Posterior cingulate gyrus (tissue), 11 donors: ENCODE measurements around the gene HEBP1.

Experiments used
- DNase-seq, 10 donors: peaks; one replicate each; pipeline versions ENCODE4 v3.0.0 to v3.0.0-alpha.2; 2020 to 2021; ENCODE audit warnings: mixed read lengths in 3 of 10
- intact Hi-C: fragments of 100-400 bp; cut with DNase I; formaldehyde crosslinking; loops from one replicate; pipeline ENCODE4 v1.15.1; 2023

HEBP1 gene

DNA sequence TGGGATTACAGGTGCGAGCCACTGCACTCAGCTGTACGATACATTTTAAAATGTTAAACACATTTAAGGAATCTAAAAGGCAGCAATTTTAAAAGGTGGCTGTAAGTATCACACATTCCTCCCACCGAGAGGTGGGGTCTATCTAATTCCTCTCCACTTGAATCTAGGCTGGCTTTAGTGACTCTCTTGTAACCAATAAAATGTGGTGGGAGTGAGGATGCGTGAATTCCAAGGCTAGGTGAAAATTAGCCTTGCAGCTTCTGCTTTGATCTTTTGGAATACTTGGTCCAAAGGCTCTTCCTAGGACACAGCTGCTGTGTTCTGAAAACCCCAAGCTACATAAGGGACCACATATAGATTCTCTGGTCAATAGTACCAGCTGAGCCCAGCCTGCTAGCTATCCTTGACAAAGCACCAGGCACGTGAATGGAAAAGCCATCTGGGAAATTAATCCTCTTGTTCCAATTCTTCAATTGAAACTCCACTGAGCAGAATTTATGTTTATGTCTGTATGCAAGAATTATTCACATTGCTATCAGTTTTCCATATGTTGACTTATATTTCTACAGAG lies 39.3 kb downstream of the HEBP1 start:
- no peak for DNase-seq
- intact Hi-C loops = no loop called here

DNA sequence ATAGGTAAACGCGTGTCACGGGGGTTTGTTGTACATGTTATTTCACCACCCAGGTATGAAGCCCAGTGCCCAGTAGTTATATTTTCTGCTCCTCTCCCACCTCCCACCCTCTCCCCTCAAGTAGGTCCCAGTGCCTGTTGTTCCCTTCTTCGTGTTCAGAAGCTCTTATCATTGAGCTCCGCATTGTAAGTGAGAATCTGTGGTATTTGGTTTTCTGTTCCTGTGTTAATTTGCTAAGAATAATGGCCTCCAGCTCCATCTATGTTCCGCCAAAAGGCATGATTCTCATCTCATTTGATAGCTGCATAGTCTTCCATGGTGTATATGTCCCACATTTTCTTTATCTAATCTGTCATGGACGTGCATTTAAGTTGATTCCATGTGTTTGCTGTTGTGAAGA lies 41.2 kb downstream of the HEBP1 start:
- no peak for DNase-seq
- intact Hi-C loops = no loop called here

DNA sequence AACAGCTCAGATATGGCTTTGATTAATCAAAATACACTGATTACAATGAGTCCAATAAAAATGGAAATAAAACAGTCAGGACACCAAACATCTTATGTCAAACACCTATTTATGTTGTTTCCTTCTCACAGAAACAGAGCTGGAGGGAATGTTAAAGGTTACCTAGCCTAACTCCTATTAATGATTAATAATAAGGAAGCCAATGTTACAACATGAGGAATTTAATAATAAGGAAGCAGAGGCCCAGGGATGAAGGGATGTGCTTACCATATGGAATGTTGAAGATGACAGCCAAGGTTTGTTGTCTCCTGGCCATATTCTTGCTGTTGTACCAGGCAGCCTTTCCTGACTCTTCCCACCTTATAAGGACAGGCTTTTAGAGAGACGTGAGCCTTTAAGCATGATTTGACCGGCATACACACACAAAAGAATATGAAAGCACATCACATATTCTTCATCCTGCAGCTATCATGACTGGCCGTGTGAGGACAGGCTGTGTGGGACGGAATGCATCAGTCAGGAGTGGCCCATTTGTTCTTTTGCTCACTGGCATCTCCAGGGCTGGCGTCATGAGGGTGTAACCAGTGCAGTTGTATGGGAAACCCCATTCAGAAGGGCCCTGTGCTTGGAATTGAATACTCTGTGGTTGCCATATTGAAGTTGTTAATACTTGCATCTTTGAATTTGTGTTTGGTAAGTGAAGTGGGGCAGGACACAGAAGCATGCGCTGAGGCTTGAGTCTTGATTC lies 45.0 kb downstream of the HEBP1 start:
- intact Hi-C loops = no loop called here
- no peak for DNase-seq

DNA sequence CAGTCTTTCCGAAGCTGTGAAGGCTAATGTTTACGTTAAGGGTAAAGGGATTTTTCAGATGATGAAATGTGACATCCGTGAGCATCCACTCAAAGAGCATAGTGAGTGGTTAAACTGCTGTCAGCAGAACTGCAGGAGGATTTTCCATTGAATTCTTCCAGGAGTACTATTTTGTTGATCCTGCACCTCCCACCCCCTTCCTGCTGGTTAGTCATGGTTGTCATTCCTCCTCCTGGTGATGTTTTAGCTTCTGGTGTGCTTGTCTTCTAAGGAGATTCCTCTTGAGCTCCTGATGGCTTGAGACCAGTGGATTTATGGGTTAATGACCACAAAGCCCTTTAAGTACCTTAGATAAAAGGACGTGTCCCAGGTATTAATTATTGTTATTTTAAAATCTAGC lies 45.7 kb downstream of the HEBP1 start:
- intact Hi-C loops = no loop called here
- DNase-seq = no peak

DNA sequence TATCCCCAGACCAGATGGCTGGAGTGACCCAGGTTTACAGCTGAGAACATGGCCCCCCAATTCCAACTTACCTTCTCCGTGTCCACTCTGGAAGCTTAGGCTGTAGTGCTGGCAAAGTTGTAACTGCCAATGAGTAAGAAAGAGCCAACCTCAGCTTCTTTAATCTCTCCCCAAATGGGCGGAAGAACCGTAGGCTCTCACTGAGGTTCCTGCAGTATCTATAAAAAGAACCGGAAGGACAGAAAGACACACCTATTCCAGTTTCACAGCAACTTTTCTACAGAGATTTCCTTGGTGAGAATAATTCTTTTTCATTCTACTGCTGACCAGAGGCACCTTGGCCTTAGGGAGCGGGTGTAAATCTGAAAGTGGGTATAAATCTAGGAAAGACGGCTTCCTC lies 48.0 kb downstream of the HEBP1 start, which contains the start of gene GPRC5D:
Gene GPRC5D (minus strand): TSS at position 135 of the 400 bp plus-strand sequence. CDS start 1,786 bp downstream, outside the sequence.
- intact Hi-C loops = no loop called here
- DNase-seq = no peak

DNA sequence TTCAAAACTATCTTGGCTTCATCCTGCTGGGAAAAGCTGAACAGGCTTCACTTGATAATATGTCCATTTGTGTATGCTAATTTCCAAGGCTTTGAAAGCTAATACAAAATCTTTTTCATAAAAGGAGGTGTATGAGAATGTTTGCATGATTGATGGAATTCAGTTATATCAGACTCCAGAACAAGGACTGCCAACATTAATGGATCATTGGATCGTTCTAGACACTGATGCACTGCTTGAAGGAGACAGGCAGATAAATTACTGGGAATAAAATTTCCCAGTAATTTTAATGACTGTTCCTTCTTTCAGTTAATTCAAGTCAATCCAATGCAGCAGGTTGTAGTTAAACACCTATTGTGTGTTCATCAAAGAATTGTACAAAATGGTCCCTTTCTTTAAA lies 48.6 kb downstream of the HEBP1 start:
- intact Hi-C loops = no loop called here
- no peak for DNase-seq

DNA sequence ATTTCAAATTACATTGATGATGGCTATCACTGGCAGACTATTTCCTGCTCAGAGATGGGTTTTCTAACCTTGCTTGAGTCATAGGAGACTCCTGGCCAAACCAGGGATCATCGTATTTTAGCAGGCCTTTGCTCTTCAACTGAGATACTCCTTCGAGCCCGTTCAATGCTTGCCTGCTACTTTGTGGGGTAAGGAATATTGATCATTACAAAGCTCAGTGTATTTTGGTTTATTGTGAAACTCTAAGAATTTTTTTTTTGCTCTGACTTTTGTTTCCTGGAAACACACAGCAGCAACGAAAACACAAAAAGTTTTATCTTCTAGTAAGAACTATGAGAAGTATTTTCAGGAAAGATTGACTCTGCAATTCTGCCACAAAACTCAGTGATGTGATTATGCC lies 52.2 kb downstream of the HEBP1 start:
- DNase-seq = no peak
- intact Hi-C loops = no loop called here

DNA sequence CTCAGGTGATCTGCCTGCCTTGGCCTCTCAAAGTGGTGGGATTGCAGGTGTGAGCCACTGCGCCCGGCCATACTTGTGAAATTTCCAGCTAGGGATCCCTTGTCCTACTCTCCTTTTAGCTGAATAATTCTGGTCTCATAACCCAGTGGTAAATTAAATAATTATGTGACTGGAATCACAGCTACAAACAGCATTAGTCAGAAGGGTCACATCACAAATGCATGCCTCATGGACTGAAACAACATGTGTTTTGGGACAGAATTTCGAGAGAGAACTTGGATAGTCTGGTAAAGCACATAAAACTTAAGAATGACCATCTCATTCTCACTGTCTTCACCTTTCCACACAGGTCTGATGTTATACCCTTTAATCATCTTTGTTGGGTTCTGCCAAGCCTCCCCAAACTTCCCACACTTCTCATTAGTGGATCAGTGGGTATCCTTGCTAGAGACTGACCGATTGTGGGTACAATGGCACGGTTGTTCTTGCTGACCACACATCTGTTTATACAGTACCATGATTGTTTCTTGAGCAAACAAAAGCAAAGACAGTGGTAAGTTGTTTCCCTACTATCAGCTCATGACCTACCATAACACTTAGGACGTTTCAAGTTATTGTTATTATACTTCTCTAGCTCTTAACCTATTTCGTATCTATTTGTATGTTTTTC lies 53.2 kb downstream of the HEBP1 start:
- intact Hi-C loops = no loop called here
- DNase-seq = peak in 4 of 10 donors; percentile 19 to 56 (median 42)

DNA sequence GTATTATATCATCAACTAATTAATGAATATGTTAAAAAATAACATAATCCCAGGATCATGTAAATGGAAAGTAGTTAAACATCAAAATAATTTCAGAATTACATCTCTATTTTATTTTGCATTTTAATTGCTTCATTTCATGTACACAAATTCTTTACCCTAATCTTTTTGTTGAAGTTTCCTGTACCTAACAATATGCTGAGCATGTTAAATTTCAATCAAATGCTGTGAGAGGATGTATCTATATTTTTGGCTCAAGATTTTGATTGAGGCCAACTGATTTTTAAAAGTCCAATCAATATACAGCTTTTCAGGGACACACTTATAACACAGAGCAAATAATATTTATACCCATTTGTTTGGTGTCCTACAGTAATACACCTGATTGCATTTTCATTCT lies 54.5 kb downstream of the HEBP1 start:
- DNase-seq = no peak
- intact Hi-C loops = no loop called here

DNA sequence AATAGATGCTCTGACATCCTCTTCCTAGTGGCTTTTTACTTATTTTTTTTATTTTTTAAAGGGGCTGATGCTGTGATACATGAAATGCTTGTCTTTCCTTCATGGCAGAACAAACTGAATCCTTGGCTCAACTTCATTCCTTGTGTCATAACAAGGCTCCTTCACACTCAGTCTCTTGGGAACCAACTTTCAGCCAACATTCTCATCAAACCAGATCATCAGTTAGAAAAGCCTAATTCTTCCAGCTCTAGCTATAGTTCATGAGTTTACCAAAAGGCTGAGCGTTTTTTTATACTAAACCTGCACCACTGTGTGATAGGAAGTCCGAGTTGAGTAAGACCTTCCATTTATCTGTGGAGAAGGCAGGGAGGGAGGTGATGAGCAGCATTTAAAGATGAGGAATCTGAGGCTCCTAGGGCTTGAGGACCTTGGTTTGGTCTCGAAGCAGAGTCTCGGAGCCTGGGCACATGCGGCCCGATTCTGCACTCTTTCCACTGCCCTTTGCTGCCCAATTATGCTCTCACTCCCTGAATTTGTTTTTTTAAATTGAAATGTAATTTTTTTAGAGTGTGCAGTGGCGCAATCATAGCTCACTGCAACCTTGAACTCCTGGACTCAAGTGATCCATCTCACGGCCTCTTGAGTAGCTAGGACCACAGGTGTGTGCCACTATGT lies 56.3 kb downstream of the HEBP1 start:
- intact Hi-C loops = no loop called here
- no peak for DNase-seq

DNA sequence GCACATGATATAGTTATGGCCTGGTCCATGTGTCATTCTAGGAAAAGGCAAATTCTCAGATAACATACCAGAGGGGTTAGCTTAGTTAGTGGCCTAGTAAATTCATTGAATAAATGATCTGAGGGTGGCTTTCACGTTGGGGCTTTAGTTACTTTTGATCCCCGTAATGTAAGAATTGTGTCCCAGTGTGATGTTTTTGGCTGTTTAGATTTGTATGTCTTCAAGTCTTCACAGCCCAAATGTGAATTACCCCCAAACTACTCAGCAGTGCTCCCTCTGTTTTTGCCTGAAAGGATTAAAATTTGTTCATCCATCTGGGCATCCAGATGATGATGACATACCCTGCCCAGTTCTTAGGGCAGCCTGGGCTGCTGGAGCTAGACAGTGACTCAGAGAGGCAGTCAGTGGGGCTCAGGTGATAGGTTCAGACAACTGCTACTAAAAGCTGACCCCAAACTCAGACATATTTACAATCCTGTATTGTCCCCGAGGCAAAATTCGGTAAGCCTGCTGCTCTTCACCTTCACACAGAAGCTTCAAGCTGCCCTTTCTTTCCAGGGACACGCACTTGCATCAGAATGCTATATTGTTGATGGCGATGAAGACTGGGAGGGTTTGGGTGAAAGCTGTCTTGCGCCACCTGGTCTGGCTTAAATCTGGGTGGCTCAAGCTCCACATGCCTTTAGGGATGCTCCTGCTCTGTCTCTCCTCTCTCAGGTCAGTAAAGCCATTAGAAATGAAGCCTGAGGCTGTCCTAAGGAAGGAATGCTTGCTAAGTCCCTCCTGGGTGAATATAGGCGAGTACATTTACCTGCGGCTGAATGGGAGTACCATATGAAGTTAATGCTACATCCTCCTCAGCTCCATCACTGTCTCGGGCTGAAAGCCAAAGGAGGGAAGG lies 58.4 kb downstream of the HEBP1 start:
- DNase-seq = no peak

DNA sequence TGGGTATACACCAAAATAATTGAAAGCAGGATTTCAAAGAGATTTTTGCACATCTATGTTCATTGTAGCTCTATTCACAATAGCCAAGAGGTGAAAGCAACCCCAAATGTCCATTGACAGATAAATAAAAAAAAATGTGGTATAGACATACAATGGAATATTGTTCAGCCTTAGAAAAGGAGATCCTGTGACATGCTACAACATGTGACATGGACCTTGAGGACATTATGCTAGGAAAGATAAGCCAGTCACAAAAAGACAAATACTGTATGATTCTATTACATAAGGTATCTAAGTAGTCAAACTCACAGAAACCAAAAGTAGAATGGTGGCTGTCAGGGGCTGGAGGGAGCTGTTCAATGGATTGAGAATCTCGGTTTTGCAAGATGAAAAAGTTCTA lies 60.2 kb downstream of the HEBP1 start:
- intact Hi-C loops = no loop called here
- no peak for DNase-seq

More for the DNA sequence above, 58.4 kb downstream of the HEBP1 start:
- intact Hi-C loops = no loop called here

DNA sequence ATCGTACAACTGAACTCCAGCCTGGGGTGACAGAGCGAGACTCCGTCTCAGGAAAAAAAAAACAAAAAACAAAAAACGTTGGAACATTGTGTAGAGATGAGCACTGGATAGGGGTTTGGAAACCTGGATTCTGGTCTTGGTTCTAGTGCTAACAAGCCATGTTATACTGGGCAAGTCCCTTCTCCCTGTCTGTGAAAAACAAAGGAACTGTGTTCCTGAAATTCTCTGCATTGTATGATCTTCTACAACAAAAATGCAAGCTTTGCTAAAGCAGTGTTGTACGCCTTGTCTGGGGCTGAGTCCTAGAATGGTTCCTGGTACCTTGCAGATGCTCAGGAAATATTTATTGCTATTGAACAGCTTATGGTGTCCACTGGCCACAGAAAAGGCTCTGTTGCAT lies 61.5 kb downstream of the HEBP1 start:
- DNase-seq = no peak
- intact Hi-C loops = no loop called here

DNA sequence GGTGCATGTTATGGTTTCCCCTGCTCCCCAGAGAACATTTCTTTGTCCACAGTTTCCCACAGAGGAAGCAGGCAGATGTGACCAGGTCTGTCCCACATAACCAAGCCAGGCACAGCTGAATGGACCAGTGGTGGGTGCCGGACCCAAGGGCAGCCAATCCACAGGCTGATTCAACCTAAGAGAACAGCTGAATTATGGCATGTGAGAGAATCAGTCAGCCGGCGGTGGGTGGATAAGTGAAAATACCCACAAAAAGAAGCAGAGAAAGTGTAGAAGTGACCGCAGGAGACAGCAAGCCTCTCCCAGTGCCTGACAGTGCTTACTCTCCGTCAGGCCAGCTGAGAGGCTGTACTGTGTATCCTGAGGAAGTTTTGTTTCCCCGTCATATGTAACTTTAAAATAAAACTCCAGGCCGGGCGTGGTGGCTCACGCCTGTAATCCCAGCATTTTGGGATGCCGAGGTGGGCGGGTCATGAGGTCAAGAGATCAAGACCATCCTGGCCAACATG lies 63.0 kb downstream of the HEBP1 start:
- DNase-seq = no peak
- intact Hi-C loops = no loop called here

DNA sequence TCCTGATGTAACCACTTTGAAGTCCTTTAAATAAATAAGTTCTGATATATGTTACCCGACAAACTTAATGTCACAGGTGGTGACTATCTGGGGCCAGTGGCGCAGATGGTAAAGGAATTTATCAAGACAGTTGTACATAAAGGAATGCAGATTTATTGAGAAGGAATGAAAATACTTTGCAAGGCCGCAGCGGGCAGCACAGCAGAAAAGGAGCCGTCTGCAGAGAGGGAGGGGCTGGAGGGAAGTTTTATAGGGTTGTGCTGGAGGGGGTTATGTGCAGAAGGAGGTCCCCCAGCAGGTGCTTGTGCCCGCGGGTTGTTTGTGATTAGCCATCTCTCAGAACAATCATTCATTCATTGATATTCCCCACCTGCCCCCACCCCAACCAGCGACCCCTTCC lies 65.5 kb downstream of the HEBP1 start:
- intact Hi-C loops = no loop called here
- DNase-seq = no peak

DNA sequence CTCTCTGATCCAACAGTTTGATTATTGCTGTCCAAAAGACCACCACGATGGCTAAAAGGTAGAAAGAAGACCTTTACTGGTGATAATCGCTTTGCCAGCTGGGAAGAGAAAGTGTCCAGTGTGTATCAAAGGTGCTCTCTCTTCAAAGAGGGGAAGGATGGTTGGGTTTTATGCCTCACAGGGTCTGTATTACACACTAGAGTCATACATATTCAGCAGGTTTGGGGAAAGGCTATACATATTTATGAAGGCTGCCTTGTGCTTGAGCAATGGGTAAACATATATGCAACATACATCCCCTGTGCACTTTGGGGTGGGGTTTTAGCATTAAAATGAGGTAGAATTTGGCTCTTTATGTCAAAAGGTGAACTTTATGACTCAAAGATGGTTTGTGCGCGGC lies 66.3 kb downstream of the HEBP1 start:
- intact Hi-C loops = no loop called here
- no peak for DNase-seq

DNA sequence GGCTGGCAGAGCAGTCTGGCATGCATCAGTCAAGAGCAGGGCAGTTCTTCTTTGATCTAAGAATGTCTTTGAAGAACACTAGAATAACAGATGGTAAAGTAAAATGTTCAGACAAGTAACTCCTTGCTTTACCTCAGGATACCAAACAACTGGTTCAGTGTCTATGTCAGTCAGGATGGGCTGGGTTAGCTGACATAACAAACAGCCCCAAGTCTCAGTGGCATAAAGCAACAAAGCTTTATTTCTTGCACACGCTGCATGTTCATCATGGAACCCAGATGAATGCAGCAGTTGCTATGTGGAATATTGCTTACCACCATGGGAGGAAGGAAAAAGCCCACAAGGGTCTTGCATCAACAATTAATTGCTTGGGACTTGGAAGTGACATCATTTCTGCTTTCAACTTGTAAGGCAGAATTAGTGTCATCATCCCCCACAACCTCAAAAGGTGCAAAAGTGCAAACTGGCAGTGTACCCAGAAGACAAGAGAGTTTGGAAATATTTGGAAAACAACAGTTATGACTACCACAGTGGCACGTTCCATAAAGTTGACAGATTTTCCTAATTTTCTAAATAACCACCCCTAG lies 69.3 kb downstream of the HEBP1 start:
- DNase-seq = no peak
- intact Hi-C loops = no loop called here

DNA sequence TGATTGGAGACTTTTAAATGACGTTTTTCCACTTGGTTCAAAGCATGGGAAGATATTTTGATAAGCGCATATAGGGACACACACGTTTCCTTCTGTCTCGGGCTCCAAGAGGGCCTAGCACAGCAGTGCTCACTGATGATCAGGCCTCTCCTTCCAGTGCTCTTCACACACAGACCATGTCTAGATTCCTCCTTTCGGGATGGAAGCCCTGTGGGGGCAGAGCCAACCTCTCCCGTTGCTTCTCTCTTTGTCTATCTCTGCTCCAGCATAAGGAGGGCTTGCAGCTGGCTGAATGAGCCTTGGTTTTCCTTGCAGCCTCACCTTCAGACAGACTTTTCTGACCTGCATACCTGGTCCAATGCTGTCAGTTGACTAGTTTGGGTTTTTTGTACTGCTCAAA lies 70.4 kb downstream of the HEBP1 start:
- intact Hi-C loops = no loop called here
- DNase-seq = no peak

DNA sequence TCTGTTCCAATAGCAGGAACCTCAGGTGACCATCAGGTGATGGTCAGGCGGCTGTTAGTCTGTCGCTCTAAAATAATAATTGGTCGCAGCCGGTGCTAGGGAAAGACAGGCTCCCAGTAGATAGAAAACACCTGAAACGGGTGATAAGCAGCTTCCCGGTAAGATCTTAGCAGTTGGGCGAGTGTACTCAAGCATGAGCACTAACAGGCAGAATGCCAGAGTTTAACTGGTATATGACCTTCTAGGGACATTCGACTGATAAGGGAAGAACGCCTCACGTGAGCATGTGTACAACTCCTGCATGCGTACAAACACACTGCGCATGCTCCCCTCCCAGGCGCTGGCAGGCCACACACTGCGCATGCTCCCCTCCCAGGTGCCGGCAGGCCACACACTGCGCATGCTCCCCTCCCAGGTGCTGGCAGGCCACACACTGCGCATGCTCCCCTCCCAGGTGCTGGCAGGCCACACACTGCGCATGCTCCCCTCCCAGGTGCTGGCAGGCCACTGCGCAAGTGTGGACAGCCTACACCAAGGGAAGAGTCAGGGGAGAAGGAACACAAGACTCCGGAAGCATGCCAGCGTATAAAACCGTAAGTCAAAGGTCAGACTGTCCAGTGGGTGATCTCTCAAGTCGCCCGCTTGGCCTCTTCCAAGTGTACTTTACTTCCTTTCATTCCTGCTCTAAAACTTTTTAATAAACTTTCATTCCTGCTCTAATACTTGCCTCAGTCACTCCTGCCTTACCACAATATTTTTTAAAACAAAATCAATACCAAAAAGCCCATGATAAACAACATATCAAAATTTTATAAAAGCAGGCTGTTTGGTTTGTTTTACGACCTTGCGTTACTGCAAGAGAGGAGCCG lies 72.6 kb downstream of the HEBP1 start:
- intact Hi-C loops = no loop called here
- DNase-seq = no peak
